ENCODE results near the gene MRPL38.
"Not testable (repeated sequence)": the region's sequence is repeated elsewhere in the genome, so short reads cannot be mapped to it uniquely, and the experiment has no call there.

Gene MRPL38

GRCh38 chr17:75872434-75873351 is 32.0 kb downstream of the MRPL38 start:
- TF ChIP-seq CTCF (IDR thresholded peaks at IDR 0.05; ENCODE audit: control insufficient read depth, extremely low read depth, insufficient read depth), result no peak
- no peak overlapping the region for H3K4me3 ChIP-seq (ENCODE audit: low read depth, low read length)
- no peak for DNase-seq (ENCODE audit: low read depth)

DNA sequence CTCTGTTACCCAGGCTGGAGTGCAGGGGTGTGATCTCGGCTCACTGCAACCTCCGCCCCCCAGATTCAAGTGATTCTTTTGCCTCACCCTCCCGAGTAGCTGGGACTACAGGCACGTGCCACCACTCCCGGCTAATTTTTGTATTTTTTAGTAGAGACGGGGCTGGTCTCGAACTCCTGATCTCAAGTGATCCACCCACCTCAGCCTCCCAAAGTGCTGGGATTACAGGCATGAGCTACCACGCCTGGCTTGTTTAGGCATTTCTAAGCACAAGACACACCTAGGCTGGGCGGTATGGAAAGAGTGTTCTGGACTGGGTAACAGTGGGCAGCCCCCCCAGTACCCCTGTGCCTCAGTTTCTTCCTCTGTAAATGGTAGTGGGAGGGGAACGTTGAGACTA is 34.5 kb downstream of the MRPL38 start:
- H3K4me3 ChIP-seq (ENCODE audit: low read depth, low read length); DNase-seq (ENCODE audit: low read depth): not testable (repeated sequence)

DNA sequence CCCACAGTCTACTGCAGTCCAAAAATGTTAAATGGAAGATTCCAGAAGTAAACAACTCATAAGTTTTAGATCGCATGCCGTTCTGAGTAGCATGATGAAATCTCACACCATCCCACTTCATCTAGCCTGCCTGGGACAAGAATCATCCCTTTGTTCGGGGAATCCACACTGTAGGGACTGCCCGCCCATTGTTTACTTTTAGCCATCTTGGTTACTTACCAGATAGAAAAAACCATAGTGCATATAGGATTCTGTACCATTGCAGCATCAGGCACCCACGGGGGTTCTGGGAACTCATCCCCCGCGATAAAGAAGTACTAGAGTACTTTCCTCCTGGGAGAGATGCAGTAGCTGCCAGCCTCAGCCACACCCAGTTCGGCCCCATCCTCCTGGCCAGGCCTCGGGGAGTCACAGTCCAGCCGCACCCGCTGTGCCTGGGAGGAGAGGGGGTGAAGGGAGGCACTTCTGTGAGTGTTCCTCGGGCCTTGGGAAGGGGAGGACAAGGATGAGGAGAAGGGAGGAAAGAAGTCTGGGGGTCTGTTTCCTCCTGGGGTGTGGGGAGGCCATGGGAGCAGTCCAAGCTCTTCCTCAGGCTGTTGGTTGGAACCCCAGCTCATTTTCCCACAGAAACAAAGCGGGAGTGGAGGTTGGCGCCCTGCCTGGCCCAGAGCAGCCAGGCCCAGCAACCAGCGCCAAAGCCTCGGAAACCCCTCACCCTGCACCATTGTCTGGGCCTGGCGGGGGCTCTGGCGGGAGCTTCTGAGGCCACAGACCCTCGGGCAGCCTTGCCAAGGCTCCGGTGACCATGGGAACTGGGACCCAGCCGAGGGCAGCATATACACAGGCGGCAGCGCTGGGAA is 35.2 kb downstream of the MRPL38 start:
- no peak overlapping the region for H3K4me3 ChIP-seq (ENCODE audit: low read depth, low read length)
- no peak for TF ChIP-seq CTCF (IDR thresholded peaks at IDR 0.05; ENCODE audit: control insufficient read depth, extremely low read depth, insufficient read depth)
- DNase-seq (ENCODE audit: low read depth), result no peak

DNA sequence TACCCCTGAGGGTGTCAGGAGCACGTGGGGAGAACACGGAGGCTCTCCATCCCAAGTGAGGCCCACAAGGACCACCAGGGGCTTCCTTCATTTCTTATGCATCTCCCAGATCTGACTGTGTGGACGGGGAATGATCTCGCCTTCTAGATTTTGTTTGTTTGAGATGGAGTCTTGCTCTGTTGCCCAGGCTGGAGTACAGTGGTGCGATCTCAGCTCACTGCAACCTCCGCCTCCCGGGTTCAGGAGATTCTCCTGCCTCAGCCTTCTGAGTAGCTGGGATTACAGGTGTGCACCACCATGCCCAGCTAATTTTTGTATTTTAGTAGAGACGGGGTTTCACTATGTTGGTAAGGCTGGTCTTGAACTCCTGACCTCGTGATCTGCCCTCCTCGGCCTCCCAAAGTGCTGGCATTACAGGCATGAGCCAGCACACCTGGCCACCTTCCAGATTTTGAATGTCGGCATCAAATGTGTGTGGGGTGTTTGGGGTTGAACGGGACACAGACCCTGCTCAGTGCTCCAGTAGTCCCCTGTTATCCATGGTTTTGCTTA is 35.9 kb downstream of the MRPL38 start:
- H3K4me3 ChIP-seq (ENCODE audit: low read depth, low read length), result not testable (repeated sequence)

GRCh38 chr17:75865404-75866188 is 39.1 kb downstream of the MRPL38 start:
- H3K4me3 ChIP-seq (ENCODE audit: low read depth, low read length); DNase-seq (ENCODE audit: low read depth): not testable (repeated sequence)

More for the DNA sequence above, 35.9 kb downstream of the MRPL38 start:
- not testable (repeated sequence) for DNase-seq (ENCODE audit: low read depth)

- not testable (repeated sequence) for DNase-seq (ENCODE audit: low read depth); H3K4me3 ChIP-seq (ENCODE audit: low read depth, low read length)
Measured at GRCh38 chr17:75864887-75865286, 39.8 kb downstream of the MRPL38 start.

GRCh38 chr17:75864448-75864871 is 40.2 kb downstream of the MRPL38 start:
- no peak for DNase-seq (ENCODE audit: low read depth)
- TF ChIP-seq CTCF (IDR thresholded peaks at IDR 0.05; ENCODE audit: control insufficient read depth, extremely low read depth, insufficient read depth), result no peak
- no peak overlapping the region for H3K4me3 ChIP-seq (ENCODE audit: low read depth, low read length)

DNA sequence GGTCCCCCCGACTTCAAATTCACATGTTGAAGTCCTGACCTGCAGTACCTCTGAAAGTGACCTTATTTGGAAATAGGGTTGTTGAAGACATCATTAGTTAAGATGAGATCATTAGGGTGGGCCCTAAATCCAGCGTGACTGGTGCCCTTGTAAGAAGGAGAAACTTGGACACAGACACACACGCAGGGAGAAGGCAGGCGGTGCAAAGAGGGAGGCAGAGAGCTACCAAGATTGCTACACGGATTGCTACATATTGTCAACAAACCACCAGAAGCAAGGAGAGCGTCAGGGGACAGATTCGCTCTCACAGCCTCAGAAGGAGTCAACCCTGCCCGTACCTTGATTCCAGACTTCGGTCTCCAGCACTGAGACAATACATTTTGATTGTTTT is 42.8 kb downstream of the MRPL38 start:
- DNase-seq (ENCODE audit: low read depth), result no peak
- no peak overlapping the region for H3K4me3 ChIP-seq (ENCODE audit: low read depth, low read length)
- no peak for TF ChIP-seq CTCF (IDR thresholded peaks at IDR 0.05; ENCODE audit: control insufficient read depth, extremely low read depth, insufficient read depth)

DNA sequence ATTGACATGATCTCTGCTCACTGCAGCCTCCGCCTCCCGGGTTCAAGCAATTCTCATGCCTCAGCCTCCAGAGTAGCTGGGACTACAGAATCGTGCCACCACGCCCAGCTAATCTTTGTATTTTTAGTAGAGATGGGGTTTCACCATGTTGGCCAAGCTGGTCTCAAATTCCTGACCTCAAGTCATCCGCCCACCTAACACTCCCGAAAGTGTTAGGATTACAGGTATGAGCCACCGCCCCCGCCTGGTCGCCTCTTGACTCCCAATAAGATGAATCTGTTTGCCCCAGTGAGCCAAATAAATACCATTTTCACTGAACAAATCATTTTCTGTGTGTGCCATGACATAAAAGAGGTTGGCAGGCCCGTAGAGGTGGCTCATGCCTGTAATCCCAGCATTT is 45.3 kb downstream of the MRPL38 start:
- H3K4me3 ChIP-seq (ENCODE audit: low read depth, low read length); DNase-seq (ENCODE audit: low read depth): not testable (repeated sequence)
